ENCODE results near the gene REG3G.

Gene REG3G

DNA sequence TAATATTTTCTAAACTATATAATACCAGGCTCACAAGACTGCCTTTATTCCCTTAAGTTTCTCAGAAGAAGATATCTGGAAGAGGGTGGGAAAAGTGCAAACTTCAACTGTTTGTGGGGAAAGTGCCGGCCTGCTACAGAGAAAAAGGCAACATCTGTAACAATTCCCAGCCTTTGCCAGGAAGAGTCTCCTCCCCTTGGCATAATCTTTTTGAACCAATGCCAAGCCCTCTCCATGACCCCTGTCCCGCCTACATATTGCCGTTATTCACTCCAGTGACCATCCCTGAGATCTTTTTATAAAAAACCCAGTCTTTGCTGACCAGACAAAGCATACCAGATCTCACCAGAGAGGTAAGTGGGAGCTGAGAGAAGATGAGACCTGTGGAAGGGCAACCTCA is at the start of gene REG3G:
REG3G (plus strand) TSS at position 282 of the 400 bp plus-strand sequence. CDS start 392 bp downstream, outside the sequence.
- no peak for DNase-seq (ENCODE audit: low read depth)

DNA sequence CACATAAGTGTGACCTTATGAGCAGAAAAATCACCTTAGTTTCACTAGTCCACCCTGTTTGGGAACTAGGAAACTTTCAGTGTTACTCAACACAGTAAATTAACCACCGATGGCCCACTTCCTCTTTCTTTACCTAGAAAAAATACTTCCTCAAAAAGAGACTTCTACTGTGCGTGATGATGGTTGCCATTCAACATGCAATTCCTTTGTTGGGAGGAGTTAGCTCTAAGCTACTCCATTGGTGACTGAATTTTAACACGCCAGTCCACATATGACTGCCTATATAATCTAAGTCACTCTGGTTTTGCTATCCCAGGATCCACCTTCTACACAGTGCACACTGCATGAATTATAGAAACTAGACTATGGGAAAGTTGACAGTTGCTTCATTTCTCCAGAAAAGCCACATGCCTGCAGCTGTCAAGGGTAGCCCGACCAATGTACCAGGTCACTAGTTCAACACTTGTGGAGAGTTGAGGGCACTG is 47.8 kb upstream of the REG3G start:
- DNase-seq (ENCODE audit: low read depth), result no peak

GRCh38 chr2:78978340-78978739 is 47.2 kb upstream of the REG3G start:
- no peak for DNase-seq (ENCODE audit: low read depth)

DNA sequence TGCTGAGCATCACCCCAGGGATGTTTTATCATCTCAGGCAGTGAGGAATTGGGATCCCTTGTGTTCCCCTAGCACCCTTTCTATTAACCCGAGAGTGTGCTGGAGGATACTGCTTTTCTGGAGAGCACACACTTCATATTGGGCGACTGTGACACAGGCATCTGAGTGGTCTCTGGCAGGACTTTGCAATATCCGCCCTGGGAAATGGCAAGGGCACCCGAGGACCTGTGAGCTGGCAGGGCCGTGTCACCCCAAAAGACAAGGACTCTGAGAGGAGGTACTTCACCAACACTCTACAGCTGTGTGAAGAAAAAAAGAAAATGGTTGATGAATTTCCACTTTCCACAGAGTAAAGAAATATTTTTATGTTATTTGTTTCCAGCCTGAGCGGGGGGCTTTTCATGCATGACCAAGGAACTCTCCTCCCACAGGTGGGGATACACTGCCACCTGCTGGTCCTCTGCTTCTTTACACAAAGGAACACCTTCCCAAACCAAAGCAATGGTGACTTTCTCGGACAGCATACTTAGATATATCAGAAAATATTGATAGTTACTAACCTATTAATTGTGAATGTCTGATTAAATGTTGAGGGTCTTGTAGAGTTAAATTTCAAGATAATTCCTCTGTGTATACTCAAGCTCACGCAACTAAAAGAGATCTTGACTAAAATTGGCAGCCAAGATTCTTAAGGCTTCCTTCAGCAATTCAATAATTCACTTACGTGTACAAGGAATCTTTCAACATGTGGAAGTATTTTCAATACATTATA is 45.9 kb upstream of the REG3G start:
- no peak for DNase-seq (ENCODE audit: low read depth)

DNA sequence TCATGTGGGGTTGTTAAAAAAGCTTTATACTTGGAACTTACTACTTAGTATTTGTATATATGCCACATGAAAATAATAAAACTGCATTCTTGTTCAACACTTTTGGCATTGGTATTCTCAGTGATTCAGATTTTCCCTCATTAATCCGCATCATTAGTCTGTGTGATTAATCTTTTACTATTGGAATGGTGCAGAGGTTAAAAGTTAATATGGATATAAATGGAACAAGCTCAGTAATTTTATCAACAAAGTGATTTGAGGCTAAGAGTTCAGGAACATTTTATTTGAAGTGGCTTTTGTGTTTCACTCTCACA is 45.4 kb upstream of the REG3G start:
- DNase-seq (ENCODE audit: low read depth), result no peak

DNA sequence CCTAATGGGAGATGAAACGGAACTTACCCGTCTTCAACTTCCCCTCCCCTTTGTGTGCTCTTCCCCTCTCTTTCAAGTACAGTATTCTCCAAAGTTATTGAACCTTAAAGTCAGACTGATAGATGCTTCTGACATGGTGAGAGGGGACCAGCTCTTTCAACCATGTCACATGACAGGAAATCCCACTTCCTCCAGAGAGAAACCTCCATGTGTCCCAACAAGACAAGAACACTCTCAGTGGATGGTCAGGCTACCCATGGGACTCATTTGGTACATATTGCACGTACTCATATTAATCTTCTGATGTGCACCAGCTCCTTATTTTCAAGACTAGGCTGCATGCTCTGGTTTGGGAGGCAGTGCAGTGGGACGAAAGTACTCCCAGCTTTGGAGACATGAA is 44.6 kb upstream of the REG3G start:
- DNase-seq (ENCODE audit: low read depth), result no peak

DNA sequence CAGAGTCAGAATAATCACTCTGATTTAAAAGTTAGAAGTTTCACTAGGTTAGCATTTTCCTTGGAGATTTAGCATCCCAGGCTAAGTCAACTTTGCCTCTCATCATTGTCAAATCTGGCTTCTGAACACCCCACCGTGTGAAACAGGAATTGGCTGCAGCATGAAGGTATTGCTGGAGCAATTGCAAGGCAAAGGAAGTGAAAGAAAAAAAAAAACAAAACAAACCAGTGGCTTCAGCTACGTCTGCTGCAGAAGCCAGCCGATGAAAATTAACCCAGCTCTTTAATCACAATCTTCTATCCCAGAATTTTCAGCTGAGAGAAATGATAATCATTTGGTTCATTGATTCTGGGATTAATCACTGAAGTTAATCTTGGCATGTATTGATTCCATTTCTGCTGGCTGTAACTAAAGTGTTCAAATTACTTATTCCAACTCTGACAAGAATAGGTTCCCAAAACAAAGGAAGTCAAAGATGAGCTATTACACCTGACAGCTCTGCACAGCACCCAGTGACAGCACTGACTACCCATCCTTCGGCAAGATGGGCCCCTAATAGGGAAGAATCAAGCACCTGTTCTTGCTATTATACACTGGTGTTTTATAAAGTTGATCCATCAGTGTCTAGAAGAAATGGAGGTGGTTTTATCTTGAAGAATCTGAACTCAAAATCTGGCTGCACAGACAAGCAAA is 42.7 kb upstream of the REG3G start:
- no peak for DNase-seq (ENCODE audit: low read depth)

DNA sequence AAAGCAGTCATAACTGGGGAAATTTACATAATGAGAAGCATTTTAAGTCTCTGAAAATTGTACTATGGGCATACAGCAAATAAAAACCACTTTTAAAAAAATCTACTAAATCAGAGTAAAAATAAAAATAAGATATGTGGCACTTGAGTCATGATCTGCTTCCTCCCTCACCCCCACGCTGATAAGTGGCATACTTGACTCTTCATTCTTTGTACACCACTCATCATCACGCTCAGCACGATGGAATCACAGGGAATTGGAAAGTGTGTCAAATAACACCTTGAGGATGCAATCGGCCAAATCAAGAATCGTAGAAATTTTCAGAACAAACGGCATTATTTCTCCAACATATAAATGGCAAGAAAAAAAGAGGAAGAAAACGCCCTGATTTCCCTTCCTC is 41.1 kb upstream of the REG3G start:
- DNase-seq (ENCODE audit: low read depth), result no peak

GRCh38 chr2:78985558-78985957 is 39.9 kb upstream of the REG3G start:
- no peak for DNase-seq (ENCODE audit: low read depth)

DNA sequence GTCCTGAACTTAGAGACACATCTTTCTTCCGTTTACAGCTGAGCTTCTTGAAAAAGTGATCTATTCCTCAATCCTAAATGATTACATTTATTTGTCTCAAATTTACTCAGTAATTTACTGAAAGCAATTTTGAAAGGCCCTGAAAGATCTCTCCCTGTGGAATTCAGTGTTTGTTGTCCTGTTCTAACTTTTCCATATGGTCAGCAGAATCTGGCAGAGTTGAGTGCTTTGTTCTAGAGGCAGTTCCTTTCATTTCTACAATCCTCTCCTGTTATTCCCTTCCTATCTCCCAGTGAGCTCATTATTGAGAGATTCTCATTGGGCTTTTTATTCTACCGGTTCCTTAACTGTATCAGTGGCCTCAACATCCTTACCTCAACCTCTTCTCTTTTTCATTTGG is 36.5 kb upstream of the REG3G start:
- no peak for DNase-seq (ENCODE audit: low read depth)

DNA sequence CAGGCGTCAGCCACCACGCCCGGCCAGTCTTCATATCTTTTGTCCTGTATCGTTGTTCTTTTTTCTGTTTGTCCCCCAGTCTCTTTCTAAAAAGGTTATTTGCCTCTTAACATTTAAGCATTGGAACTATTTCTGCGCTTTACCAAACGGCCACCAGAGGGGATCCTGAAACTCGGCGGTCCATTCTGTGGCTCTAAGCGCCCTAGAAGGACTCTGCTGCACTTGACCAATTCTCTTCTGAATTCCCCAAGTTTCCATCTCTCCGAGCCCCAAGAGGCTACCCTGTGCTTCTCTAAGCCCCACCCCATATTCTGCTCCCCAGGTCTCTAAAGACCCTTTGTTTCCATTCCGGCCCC is 33.1 kb upstream of the REG3G start:
- DNase-seq (ENCODE audit: low read depth), result no peak

- DNase-seq (ENCODE audit: low read depth), result no peak
Observed at GRCh38 chr2:78992807-78993517, 32.5 kb upstream of the REG3G start.

DNA sequence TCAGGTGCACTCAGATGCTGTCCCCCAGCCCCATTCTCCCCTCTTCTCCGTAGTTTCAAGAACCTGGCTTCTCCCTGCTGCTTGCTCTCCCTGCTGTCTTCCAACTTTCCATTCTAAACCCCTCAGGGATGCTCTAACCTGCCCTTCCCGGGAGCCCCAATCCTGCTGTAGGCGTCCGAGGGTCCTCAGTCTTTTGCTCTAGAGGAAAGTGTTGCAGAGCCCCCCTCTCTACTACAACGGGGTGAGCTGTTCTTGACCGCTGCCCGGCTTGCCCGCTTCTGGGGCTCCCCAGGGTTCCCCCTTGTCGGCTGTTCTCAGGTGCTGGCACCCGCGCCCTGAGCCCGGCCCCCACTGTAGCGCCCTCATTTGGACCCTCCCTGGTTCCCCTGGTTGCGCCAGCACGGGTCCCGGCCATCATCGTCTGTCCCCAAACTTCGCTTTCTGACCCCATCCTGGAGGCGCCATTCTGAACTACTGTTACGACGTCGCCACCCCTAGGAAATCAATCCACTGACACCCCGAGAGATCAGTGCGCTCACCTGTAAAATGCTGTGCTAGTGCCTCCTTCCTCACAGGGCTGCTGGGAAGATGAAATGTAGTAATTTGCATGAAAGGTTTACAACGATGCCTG is 31.9 kb upstream of the REG3G start:
- DNase-seq (ENCODE audit: low read depth), result no peak

- no peak for DNase-seq (ENCODE audit: low read depth)
Observed at GRCh38 chr2:78994789-78995188, 30.7 kb upstream of the REG3G start.

DNA sequence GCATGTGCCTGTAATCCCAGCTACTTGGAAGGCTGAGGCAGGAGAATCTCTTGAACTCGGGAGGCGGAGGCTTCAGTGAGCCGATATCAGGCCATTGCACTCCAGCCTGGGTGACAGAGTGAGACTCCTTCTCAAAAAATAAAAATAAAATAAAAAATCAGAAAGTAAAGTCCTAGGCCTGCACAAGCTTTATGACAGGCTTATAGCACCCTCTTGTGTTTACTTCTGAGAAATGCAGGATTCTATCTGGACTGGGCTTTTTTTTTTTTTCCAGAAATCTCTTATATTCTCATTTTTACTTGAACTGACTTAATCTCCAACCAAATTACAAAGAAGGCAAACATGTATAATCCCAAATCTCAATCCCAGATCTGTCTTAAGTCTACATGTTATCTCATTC is 26.1 kb upstream of the REG3G start:
- DNase-seq (ENCODE audit: low read depth), result no peak

DNA sequence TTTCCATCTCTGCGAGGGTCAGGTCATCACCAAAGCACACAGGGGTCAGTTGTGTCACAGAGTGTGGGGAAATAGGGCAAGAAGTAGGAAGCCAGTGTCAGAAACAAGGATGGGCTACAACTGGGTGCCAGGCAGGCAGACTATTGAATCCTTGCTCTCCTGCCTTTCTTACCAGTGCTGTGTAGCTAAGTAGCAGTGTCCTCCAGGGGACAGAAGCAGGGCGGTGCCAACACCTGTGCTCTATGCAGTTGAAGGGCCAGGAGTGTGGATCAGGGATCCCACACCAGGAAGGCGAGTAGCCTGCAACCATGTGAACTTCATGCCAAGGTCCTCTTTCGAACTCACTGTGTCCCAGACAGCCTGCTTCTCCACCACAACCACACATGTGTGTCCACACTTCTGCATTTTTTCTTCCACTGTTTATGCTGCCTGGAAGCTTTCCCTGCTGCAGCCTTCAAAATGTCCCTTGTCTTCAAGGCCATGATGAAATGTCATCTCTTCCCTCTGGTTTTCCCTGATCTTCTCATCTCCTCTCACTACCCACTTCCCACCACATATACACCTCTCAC is 25.4 kb upstream of the REG3G start:
- DNase-seq (ENCODE audit: low read depth), result no peak

- no peak for DNase-seq (ENCODE audit: low read depth)
Observed at GRCh38 chr2:79001285-79001684, 24.2 kb upstream of the REG3G start.

DNA sequence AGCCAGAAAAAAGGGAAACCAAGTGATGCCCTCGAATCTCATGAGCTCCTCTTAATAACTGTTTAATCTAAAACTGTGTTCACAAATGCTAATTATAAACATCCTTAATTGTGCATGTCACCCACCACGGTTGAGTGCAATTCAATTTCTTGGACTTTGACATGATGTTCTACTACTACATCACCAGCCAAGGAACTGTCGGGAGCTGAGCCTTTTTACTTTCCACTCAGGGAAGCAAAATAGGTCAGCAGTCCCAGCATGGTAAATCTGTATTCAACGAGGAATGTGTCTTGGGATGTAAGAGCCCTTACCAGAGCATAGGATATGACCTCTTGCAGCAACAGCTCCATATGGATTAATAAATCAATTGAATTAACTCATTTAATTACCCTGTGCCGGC is 20.8 kb upstream of the REG3G start:
- no peak for DNase-seq (ENCODE audit: low read depth)

- DNase-seq (ENCODE audit: low read depth), result no peak
Observed at GRCh38 chr2:79005216-79005615, 20.3 kb upstream of the REG3G start.

- DNase-seq (ENCODE audit: low read depth), result no peak
Observed at GRCh38 chr2:79009388-79009787, 16.1 kb upstream of the REG3G start.

DNA sequence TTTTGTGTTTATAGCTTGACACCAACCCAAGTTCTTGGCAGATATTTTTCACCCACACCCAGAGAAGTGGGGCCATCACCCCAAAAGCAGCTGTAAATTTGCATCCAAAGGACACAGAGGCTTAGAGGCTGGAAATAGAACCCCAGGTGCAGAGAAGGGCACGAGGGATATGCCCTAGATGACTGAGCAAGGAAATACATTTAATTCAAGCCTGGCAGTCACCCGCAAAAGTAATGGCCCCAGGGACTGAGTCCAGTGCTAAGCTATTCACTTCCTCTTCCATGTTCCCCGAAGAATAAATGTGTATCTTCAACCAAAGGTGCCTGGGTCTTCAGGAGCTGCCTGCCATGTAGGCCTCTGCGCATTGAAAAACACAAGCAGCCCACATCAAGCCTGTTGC is 14.0 kb upstream of the REG3G start:
- no peak for DNase-seq (ENCODE audit: low read depth)

GRCh38 chr2:79013629-79014028 is 11.9 kb upstream of the REG3G start:
- DNase-seq (ENCODE audit: low read depth), result no peak
